Frontal cortex (tissue), 4 donors: Measurements from ENCODE around the gene PTPRG. TPM values are rescaled to one million over a fixed set of nuclear protein-coding genes. Genes with fewer than 3 reads are reported as not detected.

Source experiments
- DNase-seq, 2 donors: peaks; one replicate each; pipeline ENCODE4 v3.0.0; 2012; ENCODE audit warnings: low spot score in 2 of 2
- FAIRE-seq: peaks from 2 replicates; lab custom pipeline; 2012; peaks lifted over from hg19 to GRCh38; lab: Jason Lieb, UNC
- small RNA-seq: library from RNA; depleted of rRNA; stranded (forward); fragments of <200 nt; gene quantifications from one replicate; pipeline ENCODE3, GENCODE V24; 2014
- total RNA-seq: library from RNA; depleted of rRNA; stranded (reverse); fragments of >200 nt; gene quantifications from one replicate; pipeline ENCODE4 v1.2.3, GENCODE V29; 2014
- donor health status: control.
- donor health status: control.
- donor health status: control.

The PTPRG gene
- total RNA-seq, 1 donor from 2014 or later = 52.6 TPM

DNA sequence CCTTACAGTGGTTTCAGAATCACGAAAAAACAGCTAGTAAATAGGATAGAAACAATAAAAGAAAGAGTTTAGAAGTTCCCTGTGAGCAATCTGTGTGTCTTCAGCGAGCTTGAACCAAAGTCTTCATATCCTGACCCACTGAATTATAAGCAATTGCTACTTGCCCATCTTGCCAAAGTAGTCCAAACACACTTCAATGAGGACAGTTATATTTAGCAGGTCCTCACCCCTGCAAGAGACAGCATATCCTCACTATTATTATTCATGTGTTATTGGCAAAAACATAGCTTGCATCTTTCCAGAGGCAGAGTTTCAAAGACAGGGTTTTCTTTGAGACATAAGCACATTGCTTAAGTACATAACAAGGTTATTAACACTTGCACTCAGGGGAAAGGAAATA lies 734.2 kb downstream of the PTPRG start:
- FAIRE-seq = no peak
- no peak for DNase-seq

DNA sequence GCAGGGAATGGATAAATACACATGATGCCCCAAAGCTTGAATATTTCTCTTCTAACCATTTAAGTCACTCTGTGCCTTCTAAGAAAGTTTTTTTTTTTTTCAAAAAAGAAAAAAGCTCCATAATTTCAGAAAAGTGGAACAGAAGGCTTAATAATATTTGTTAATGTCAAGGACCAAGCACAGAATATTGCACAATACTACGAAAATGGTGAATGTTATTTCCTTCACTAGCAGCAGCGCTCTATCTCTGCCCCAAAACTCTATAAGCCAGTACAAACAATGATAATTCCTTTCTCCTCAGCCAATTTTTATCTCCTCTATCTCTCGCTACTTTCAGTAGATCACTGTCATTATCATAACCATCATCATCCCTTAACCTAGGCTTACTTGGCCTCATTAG lies 739.2 kb downstream of the PTPRG start:
- FAIRE-seq (no peak), DNase-seq (no peak)

DNA sequence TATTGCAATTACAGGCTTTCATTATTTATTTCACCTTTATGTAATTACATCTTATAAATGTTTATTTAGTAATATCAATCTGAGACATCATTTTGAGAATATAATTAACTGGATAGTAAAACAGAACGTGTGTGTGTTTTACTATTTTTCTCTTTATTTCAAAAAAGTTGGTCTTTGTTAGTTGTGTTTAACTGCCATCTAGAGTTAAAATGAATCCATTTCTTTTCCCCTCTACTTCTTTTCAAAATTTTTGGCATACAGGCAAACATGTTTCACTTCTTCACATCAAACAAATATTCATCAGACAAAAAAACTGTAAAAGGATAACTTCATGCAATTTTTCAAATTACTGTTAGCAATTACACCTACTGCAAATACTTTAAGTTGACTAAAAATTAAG lies 750.8 kb downstream of the PTPRG start:
- DNase-seq (no peak), FAIRE-seq (peak; percentile 56)

DNA sequence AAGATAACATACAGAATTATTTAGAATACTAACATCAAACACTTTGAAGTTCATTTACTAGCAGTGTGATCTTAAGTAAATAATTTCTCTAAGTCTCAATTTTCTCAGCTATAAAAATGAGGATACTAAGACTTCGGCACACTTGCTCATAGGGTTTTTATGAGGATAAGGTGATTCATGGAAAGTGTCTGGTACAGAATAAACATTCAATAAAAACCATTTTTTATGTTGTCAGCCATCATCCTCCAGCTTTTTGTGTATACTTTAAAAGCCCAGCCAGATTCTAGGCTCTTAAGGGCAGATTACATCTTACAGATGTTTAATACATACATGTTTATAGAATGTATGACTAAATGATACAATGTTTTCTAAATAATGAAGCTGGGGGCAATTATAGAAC lies 755.2 kb downstream of the PTPRG start:
- no peak for FAIRE-seq
- DNase-seq = no peak

DNA sequence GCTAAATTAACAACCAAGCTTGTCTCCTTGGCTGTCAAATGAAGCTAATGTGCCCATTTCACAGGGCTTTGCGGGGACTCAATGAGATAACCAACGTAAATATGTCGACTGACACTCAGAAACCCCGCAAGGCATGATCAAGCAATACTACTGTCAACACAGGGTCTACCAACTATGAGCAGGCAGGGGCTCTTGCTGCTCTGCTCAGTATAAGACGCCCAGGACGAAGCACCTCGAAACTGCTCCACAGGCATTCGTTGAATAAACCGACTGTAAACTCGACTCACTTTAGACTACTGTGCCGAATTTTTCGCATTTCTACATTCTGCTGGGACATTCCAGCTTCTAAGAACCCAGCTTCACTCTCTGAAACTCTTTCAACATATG lies 757.0 kb downstream of the PTPRG start:
- FAIRE-seq (no peak), DNase-seq (peak in 1 of 2 donors; percentile 5)

DNA sequence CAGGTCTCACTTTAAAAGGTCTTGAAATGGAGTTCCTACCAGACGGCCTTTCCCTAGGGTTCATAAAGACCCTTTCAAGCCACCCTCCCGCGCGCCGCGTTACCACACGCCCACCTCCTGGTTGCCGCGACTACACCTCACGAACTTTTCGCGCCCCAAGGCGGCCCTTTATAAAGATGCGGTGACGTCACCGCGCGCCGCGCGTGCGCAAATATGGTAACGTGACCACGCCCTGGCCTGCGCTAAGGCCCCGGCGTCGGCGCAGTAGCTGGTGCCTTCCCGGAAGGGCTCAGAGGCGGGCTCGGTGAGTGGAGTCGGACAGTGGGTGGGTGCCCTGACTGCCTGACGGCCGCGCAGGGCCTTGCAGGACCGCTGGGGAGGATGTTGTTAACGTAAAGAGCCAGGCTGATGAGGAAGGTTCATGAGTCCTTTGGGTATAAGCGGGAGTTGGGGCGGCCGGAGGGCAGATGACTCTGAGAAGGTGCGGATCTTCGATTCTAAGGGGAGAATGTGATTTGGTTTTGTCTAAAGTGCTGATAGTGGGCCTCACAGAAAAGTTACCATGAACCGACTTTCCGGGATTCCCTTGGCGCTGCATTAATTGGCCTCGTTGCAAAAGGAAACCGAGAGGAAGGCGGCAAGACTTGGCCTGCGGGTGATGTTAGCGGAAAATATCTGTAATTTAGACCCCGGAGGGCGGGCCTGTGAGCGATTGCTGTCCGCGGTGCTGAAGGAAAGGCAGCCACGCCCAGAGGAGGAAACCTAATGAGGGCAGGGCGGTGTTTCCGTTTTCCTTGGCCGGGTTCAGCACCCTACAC lies 757.6 kb downstream of the PTPRG start:
- DNase-seq = peak; percentile 44 to 70
- no peak for FAIRE-seq

DNA sequence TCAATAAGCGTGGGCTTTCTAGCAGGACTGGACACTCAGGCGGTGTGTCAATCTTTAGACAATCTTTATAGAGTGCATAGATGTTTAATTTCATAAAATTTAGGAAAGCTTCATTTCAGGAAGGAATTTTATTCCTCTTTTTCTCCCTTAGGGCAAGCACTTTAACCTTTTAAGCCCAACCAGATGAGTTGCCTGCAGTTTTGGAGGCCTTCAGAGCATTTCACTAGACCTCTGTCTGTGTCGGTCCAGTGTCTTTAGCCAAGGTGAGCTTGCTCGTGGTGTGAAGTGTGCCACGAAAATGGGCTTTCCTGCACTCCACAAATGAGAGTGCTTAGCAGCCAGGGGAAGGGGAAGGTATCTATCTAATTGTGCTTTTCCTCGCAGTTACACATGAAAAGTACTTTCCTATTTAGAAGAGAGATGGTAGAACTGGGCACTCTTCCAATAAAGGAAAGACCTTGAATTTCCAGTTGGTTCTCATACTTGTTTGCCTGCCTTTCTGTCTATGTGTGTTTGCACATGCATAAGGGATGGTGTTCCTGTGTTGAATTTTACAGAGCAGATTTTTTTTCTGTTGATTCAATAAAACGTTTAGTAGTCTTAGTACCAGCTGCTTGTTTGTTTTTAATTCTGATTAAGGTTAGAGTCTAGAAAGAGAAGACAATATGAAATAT lies 758.3 kb downstream of the PTPRG start:
- no peak for DNase-seq
- FAIRE-seq = no peak

DNA sequence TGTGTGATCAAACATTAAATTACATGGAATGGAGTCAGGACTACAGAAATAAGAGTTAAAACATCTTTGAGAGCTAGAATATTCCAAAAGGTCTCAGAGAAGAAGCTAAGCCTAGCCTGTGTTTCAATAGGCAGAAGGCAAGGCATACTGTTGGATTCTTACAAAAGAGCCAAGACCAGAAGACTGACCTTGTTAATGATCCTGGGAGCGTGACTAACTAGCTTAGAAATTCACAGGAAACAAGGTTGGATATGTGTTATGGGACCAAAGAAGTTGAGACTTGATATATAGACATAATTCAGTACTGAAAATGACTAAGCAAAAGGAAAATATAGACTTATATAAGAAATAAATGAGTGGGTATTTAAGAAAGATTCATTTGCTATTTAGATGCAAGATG lies 761.9 kb downstream of the PTPRG start:
- FAIRE-seq (no peak), DNase-seq (no peak)

DNA sequence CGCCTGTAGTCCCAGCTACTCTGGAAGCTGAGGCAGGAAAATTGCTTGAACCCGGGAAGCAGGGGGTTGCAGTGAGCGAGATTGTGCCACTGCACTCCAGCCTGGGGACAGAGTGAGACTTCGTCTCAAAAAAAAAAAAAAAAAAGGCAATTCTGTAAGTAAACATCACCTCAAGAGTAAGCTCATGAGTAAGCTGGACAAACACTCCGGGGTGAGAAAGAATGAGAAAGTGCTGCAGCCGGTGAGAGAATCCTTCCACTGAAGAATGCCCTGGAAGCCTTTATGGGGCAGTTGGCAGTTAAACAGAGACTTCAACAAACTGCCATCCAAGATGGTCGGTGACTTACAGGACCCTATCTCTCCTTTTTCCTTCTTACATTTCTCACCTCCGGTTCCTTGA lies 764.5 kb downstream of the PTPRG start:
- FAIRE-seq (no peak), DNase-seq (no peak)

DNA sequence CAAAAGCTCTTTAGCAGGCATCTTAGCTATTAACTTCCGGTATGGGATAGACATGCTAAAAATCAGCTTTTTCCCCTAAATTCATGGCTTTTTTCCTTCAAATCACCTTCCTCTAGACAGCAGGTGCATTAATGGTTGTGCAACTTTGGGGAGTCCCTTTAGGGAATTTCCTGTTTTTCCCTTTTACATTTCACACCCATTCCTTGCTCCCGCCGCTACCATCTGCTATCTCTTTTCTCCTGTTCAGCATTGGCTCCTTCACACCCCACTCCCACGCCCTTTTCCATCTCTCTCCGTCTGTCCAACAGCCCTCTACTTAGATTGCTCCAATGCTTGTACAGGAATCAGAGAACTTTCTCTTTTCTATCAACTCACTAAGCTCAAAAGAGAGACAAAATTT lies 768.6 kb downstream of the PTPRG start:
- DNase-seq (no peak), FAIRE-seq (no peak)

DNA sequence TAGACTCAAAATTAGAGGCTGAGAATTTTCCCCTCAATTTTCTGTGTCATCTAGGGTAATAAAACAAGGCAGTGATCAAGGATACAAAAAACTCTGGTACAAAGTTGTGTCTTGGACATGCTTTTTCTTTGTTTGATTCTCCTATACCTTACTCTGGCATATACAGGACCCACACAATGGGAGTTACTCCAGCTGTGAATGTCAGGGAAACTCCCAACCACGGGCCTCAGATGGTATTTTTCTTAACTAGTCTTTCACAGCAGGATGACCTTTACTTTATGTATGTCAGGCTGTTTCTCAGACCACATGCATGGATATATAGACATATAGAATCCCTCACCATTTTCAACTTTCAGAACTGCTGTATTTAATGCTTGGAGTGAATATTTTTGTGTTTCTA lies 770.6 kb downstream of the PTPRG start:
- no peak for DNase-seq
- FAIRE-seq = no peak

DNA sequence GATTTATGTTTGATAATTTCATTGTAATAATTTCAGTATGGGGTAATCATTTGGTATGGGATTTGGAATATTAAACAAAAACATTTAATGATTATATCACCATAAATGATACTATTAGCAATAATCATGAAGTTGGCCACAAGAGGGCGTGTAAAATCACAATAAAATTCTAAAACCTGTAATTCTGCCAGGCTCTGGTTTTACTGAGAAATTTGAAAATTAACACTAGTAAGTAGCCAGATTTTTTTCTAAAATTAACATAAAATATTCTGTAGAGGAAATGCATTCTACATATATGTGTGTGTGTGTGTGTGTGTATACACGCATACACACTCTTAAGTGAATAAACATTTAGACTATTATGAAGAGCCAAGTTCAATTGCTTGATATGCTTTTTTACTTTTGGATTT lies 771.5 kb downstream of the PTPRG start:
- DNase-seq (no peak), FAIRE-seq (peak; percentile 94)

DNA sequence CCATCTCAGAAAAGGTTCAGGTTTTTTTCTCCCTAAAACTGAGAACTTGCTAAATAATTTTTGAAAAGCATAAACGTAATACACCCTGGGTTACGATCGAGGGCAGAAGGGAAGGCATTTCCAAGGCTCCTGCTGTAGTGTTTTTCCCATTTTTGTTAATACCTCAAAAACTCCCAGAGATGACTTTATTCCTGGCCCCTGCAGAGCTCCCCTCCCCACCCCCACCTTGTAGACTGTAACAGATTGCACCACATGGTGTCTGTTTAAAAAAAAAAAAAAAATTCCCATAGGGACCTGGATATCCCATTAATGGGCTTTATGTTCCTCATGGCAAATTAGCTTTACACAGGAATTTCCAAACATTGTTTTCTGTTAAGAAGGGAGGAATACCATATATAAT lies 773.8 kb downstream of the PTPRG start:
- no peak for DNase-seq
- FAIRE-seq = no peak

DNA sequence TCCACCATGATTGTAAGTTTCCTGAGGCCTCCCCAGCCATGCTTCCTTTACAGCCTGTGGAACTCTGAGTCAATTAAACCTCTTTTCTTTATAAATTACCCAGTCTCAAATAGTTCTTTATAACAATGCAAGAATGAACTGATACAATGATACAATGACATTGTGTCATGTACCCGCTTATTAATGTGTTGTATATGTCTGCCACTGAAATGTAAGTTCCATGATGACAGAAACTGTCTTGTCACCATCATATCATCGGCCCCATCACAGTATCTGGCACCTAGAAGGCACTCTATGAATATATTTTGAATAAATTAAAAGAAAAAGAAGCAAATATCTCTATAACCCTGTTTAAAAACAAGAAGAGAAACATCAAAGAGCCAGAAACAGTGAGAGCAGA lies 782.4 kb downstream of the PTPRG start:
- DNase-seq (no peak), FAIRE-seq (no peak)

Small RNAs within 50 kb of the gene (small RNA-seq; reads per million reads assigned to genes)
- not detected for gene RF00019
- gene RNU2-10P = not detected
